H1 (cell line): ENCODE results near the gene STAG1. TPM values are rescaled to one million over a fixed set of nuclear protein-coding genes. Genes with fewer than 3 reads are reported as not detected.

Source experiments
- ATF3 ChIP-seq: IDR thresholded peaks from 2 replicates; pipeline ENCODE4 v1.6.1; 2011; ENCODE audit warnings: low read depth, mild to moderate bottlenecking, low read length; ENCODE audit not compliant: insufficient read depth
- BACH1 ChIP-seq: IDR thresholded peaks from 2 replicates; pipeline ENCODE4 v1.6.1; 2012; ENCODE audit warnings: low read length, improper control_type of control experiment
- BCL11A ChIP-seq, 2 experiments: IDR thresholded peaks; one replicate each; pipeline ENCODE4 v1.6.1; 2011; ENCODE audit warnings: low read depth in 2 of 2, low read length in 2 of 2, mild to moderate bottlenecking in 2 of 2
- CHD1 ChIP-seq: IDR thresholded peaks from 2 replicates; pipeline ENCODE4 v1.6.1; 2012; ENCODE audit warnings: low read depth, low read length, improper control_type of control experiment
- CHD7 ChIP-seq: fragments of 300-600 bp; sonication (generic); IDR thresholded peaks from 2 replicates; pipeline ENCODE4 v1.7.1; 2012; ENCODE audit warnings: low read length, moderate library complexity, mild to moderate bottlenecking, inconsistent platforms; ENCODE audit not compliant: insufficient replicate concordance
- GTF2F1 ChIP-seq: IDR thresholded peaks from 2 replicates; pipeline ENCODE4 v1.6.1; 2012; ENCODE audit warnings: low read depth, low read length, improper control_type of control experiment, borderline replicate concordance
- PHF8 ChIP-seq: fragments of 200-600 bp; sonication (generic); conservative IDR thresholded peaks from 2 replicates; pipeline ENCODE4 v1.7.1; 2012; ENCODE audit warnings: low read depth, mild to moderate bottlenecking, inconsistent platforms, low read length, moderate library complexity
- SAP30 ChIP-seq: fragments of 300-600 bp; sonication (generic); IDR thresholded peaks from 2 replicates; pipeline ENCODE4 v1.7.1; 2012; ENCODE audit warnings: low read length, moderate library complexity, mild to moderate bottlenecking, inconsistent platforms; ENCODE audit not compliant: insufficient read depth, insufficient replicate concordance
- SP1 ChIP-seq: IDR thresholded peaks from 2 replicates; pipeline ENCODE4 v1.6.1; 2011; ENCODE audit warnings: low read depth, low read length
- USF2 ChIP-seq: IDR thresholded peaks from 2 replicates; pipeline ENCODE4 v1.6.1; 2011; ENCODE audit warnings: low read length, improper control_type of control experiment
- polyA plus RNA-seq, 7 experiments: library from polyadenylated mRNA; depleted of rRNA in 3 of 7; stranded (reverse) in 5 of 7; unstranded in 2 of 7; fragments of >200 nt in 5 of 7; fragments of 200-250 nt in 2 of 7; gene quantifications; 1 replicate in 5 of 7; 2 replicates in 1 of 7; 4 replicates in 1 of 7; pipeline versions ENCODE4 v1.2.1 to v1.2.3, GENCODE V29; 2011 to 2013; ENCODE audit warnings: missing spikeins in 2 of 7, mixed read lengths in 2 of 7
- total RNA-seq: library from RNA; stranded (reverse); fragmentation: NEBNext Ultra II Directional; extraction: Animal tissue kit (Norgen Biotek cat#: 25700); gene quantifications from 2 replicates; pipeline ENCODE4 v1.2.1, GENCODE V29; 2021

The STAG1 gene
- total and polyA plus RNA-seq, 2 of the 8 experiments (the other 6 are each of a cell fraction or from before 2014, with no cell fraction given): 4.6 to 23.4 TPM

GRCh38 chr3:136559896-136560295, 192.3 kb downstream of the STAG1 start (continued):
- TF ChIP-seq CHD7: no peak
- TF ChIP-seq GTF2F1: no peak
- TF ChIP-seq ATF3: no peak
- no peak for TF ChIP-seq SP1
- TF ChIP-seq CHD1: no peak
- TF ChIP-seq PHF8: no peak
- TF ChIP-seq USF2: no peak
- TF ChIP-seq SAP30: no peak
- no peak for TF ChIP-seq BACH1
- TF ChIP-seq BCL11A (IDR thresholded peaks at IDR 0.05; ENCODE audit: low read depth in 2 of 2, low read length in 2 of 2): no peak
